HCT116 (cell line): ENCODE measurements around the gene PRAME. TPM values are rescaled to one million over a fixed set of nuclear protein-coding genes. Genes with fewer than 3 reads are reported as not detected.

ENCODE experiments used
- ATAC-seq: fragments of 200-7000 bp; cut with Tn5 transposase; 2 replicates; pipeline ENCODE4 v1.9.1; 2020; ENCODE audit warnings: mild to moderate bottlenecking, moderate library complexity
- BruUV-seq: library from RNA; stranded (reverse); fragments of 400-500 nt; replicated peaks from 2 replicates; lab custom pipeline; 2021; lab: Mats Ljungman, UMichigan
- CTCF ChIA-PET: fragments of 300-600 bp; sonication (Branson Sonifier 250); formaldehyde crosslinking; loops from one replicate; lab custom pipeline; 2021; ENCODE audit warnings: antibody characterized with exemption; lab: Charles Lee
- POLR2A ChIA-PET: fragments of 300-600, 350-600 bp; sonication (Branson Sonifier 250); formaldehyde crosslinking; loops from one replicate; lab custom pipeline; 2021; ENCODE audit warnings: antibody characterized with exemption; lab: Charles Lee
- RAD21 ChIA-PET, 2 experiments: fragments of 300-600 bp; sonication (Branson Sonifier 250); formaldehyde crosslinking; loops; one replicate each; lab custom pipeline; 2023; ENCODE audit warnings: low total read pairs in 2 of 2; ENCODE audit not compliant: uncharacterized antibody in 2 of 2, unreplicated experiment in 2 of 2, low non-redundant PET in 1 of 2; lab: Charles Lee
- DNase-seq: peaks from one replicate; pipeline ENCODE4 v3.0.0-alpha.2; 2010; ENCODE audit warnings: low read depth, low spot score
- H2AFZ ChIP-seq: fragments of 200-600 bp; shearing (Covaris generic), sonication (generic); 2 replicates; pipeline ENCODE4 v1.6.1; 2017; ENCODE audit warnings: low read depth, mixed run types, mixed read lengths, antibody characterized with exemption, low read length; ENCODE audit not compliant: poor library complexity, severe bottlenecking
- H3K27ac ChIP-seq: 2 replicates; pipeline ENCODE4 v1.5.1; 2012; ENCODE audit warnings: low read depth, low read length
- H3K27me3 ChIP-seq: fragments of 200-600 bp; sonication (generic); 2 replicates; pipeline ENCODE4 v1.6.1; 2016; ENCODE audit warnings: mixed run types, low read length, mixed read lengths; ENCODE audit not compliant: insufficient read depth
- H3K36me3 ChIP-seq, 2 experiments: fragments of 200-500 bp in 1 of 2; fragments of 200-600 bp in 1 of 2; sonication (Bioruptor generic) in 1 of 2; sonication (generic) in 1 of 2; 2 replicates each; pipeline versions ENCODE4 v1.5.1 to v1.6.1; 2014 to 2016; ENCODE audit warnings: low read length in 2 of 2, inconsistent platforms in 1 of 2, mixed read lengths in 1 of 2, mixed run types in 1 of 2; ENCODE audit not compliant: insufficient read depth in 2 of 2, control insufficient read depth in 1 of 2
- H3K4me1 ChIP-seq, 2 experiments: fragments of 200-600 bp in 1 of 2; sonication (generic) in 1 of 2; 2 replicates each; pipeline versions ENCODE4 v1.5.1 to v1.6.1; 2012 to 2017; ENCODE audit warnings: low read length in 2 of 2, inconsistent platforms in 1 of 2, mild to moderate bottlenecking in 1 of 2, mixed read lengths in 1 of 2, mixed run types in 1 of 2, moderate library complexity in 1 of 2; ENCODE audit not compliant: insufficient read depth in 2 of 2, control insufficient read depth in 1 of 2
- H3K4me2 ChIP-seq: fragments of 200-600 bp; sonication (generic); 2 replicates; pipeline ENCODE4 v1.6.1; 2017; ENCODE audit warnings: mixed run types, low read length, mixed read lengths
- H3K4me3 ChIP-seq, 2 experiments: fragments of 200-600 bp in 1 of 2; sonication (generic) in 1 of 2; replicated peaks in 1 of 2; 2 replicates each; pipeline ENCODE4 v1.5.1; 2011 to 2016; ENCODE audit warnings: low read length in 2 of 2, control low read depth in 1 of 2, low read depth in 1 of 2, mild to moderate bottlenecking in 1 of 2, mixed read lengths in 1 of 2, mixed run types in 1 of 2
- H3K79me2 ChIP-seq: fragments of 200-600 bp; sonication (generic); 2 replicates; pipeline ENCODE4 v1.6.1; 2017; ENCODE audit warnings: mild to moderate bottlenecking, mixed run types, low read length, moderate library complexity, mixed read lengths; ENCODE audit not compliant: insufficient read depth
- H3K9ac ChIP-seq: fragments of 200-600 bp; sonication (generic); 2 replicates; pipeline ENCODE4 v1.6.1; 2016; ENCODE audit warnings: low read length, mixed read lengths
- H3K9me2 ChIP-seq: fragments of 200-600 bp; sonication (generic), shearing (Covaris generic); 2 replicates; pipeline ENCODE4 v1.6.1; 2017; ENCODE audit warnings: mixed run types, mild to moderate bottlenecking, moderate library complexity; ENCODE audit not compliant: insufficient read depth
- H3K9me3 ChIP-seq, 2 experiments: fragments of 200-500 bp in 1 of 2; fragments of 200-600 bp in 1 of 2; sonication (Bioruptor generic) in 1 of 2; sonication (generic) in 1 of 2; 2 replicates each; pipeline ENCODE4 v1.6.1; 2014 to 2017; ENCODE audit warnings: low read length in 2 of 2, mixed read lengths in 2 of 2, inconsistent platforms in 1 of 2, low read depth in 1 of 2, mild to moderate bottlenecking in 1 of 2, mixed run types in 1 of 2, moderate library complexity in 1 of 2; ENCODE audit not compliant: control insufficient read depth in 1 of 2, insufficient read depth in 1 of 2
- H4K20me1 ChIP-seq: fragments of 200-600 bp; sonication (generic), shearing (Covaris generic); 2 replicates; pipeline ENCODE4 v1.6.1; 2017; ENCODE audit warnings: mixed run types, mild to moderate bottlenecking, moderate library complexity; ENCODE audit not compliant: insufficient read depth
- CBX3 ChIP-seq: IDR thresholded peaks from 2 replicates; pipeline ENCODE4 v1.6.1; 2012; ENCODE audit warnings: low read depth
- CEBPB ChIP-seq: IDR thresholded peaks from 2 replicates; pipeline ENCODE4 v1.6.1; 2012; ENCODE audit warnings: low read depth
- EZH2 ChIP-seq: fragments of 200-600 bp; sonication (generic); IDR thresholded peaks from 2 replicates; pipeline ENCODE4 v1.6.1; 2017; ENCODE audit warnings: antibody characterized with exemption, mixed run types
- FOSL1 ChIP-seq: IDR thresholded peaks from 2 replicates; pipeline ENCODE4 v1.6.1; 2012; ENCODE audit warnings: low read depth
- POLR2A ChIP-seq: IDR thresholded peaks from 2 replicates; pipeline ENCODE4 v1.7.0; 2011; ENCODE audit warnings: borderline replicate concordance; ENCODE audit not compliant: insufficient read depth, insufficient read length; ENCODE audit errors: extremely low read depth
- SIN3A ChIP-seq: IDR thresholded peaks from 2 replicates; pipeline ENCODE4 v1.6.1; 2012; ENCODE audit warnings: low read depth
- SP1 ChIP-seq: IDR thresholded peaks from 2 replicates; pipeline ENCODE4 v1.6.1; 2012; ENCODE audit warnings: low read depth
- TCF7L2 ChIP-seq: IDR thresholded peaks from 2 replicates; pipeline ENCODE4 v1.7.0; 2011; ENCODE audit warnings: borderline replicate concordance, inconsistent platforms; ENCODE audit not compliant: insufficient read depth, insufficient read length; ENCODE audit errors: extremely low read depth
- YY1 ChIP-seq: IDR thresholded peaks from 2 replicates; pipeline ENCODE4 v1.6.1; 2011; ENCODE audit warnings: low read length, low read depth, moderate library complexity, mild to moderate bottlenecking; ENCODE audit not compliant: insufficient replicate concordance; ENCODE audit errors: extremely low read depth
- ZBTB33 ChIP-seq: IDR thresholded peaks from 2 replicates; pipeline ENCODE4 v1.6.1; 2011; ENCODE audit warnings: mild to moderate bottlenecking, low read length, moderate library complexity; ENCODE audit not compliant: insufficient replicate concordance; ENCODE audit errors: extremely low read depth
- ZNF274 ChIP-seq: fragments of 200-500 bp; sonication (Bioruptor generic); IDR thresholded peaks from 2 replicates; pipeline ENCODE4 v1.6.1; 2014; ENCODE audit warnings: mild to moderate bottlenecking, low read depth, low read length, inconsistent platforms
- intact Hi-C: fragments of 100-400 bp; cut with micrococcal nuclease; formaldehyde crosslinking; loops from 2 replicates; pipeline ENCODE4 v1.10.0; 2022
- total RNA-seq: library from RNA; stranded (reverse); gene quantifications from one replicate; pipeline ENCODE4 v1.2.1, GENCODE V29; 2021; ENCODE audit not compliant: unreplicated experiment
- TF ChIP-seq, protein P1 (sequence below): IDR thresholded peaks from 2 replicates; pipeline ENCODE4 v1.6.1; 2012

Gene PRAME
- total RNA-seq, 1 experiment from 2014 or later, result 28.4 TPM

DNA sequence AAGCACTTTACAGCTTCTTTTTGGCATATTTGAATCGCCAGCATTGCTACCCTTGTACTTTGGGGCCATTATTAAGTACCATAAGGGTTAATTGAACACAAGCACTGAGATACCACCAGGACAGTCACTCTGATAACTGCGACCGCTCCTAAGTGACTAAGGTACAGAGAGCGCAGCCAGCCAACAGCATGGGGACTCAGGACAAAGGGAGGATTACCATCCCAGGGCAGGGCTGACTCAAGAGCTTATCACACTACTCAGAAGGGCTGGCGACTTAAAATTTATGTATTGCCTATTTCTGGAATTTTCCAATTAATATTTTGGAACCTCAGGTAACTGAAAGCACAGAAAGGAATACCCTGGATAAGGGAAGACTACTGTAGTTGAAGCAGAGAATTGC is 39.5 kb downstream of the PRAME start:
- Histone ChIP-seq H3K27ac (no peak overlapping the region), H3K9ac (peak overlapping the region; percentile 15; the same call in 1 of the 2 replicates), H3K36me3 (no peaks in the 10 kb centered on the region), H3K4me3 (peak overlapping the region; percentile 36 to 51), H4K20me1 (no peaks in the 10 kb centered on the region), H3K9me3 (no peaks in the 10 kb centered on the region), H2AFZ (peak overlapping the region; percentile 40), H3K4me1 (peaks cover 0 to 16% of the 10 kb centered on the region in 2 experiments; a peak in 2 of 4 replicates), H3K27me3 (no peaks in the 10 kb centered on the region), H3K9me2 (no peaks in the 10 kb centered on the region), H3K4me2 (peak overlapping the region; percentile 53), H3K79me2 (no peaks in the 10 kb centered on the region)
- TF ChIP-seq EZH2 (no peak), CEBPB (no peak), ZBTB33 (no peak), ZNF274 (no peak)
- TF ChIP-seq, protein P1, sequence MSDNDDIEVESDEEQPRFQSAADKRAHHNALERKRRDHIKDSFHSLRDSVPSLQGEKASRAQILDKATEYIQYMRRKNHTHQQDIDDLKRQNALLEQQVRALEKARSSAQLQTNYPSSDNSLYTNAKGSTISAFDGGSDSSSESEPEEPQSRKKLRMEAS, result 0 out of 2 replicates have a peak, but pooled peaks have one; percentile 8
- no peak for DNase-seq
- TSS peak; percentile 78 for BruUV-seq
- ChIA-PET RAD21 (no interaction called here), CTCF (interaction anchor here (1.1 to 1.6 kb wide), 2 partner anchors 11 to 39 kb away, joined by 5 to 7 read pairs; partner anchors contain the start of genes PRAME and ZNF280B), POLR2A (interaction anchor here (0.8 to 1.7 kb wide), 3 partner anchors 9 to 14 kb away, joined by 3 to 8 read pairs (median 5); partner anchors contain the start of gene ZNF280B)
- intact Hi-C loops, result no loop called here
- ATAC-seq, result peak; percentile 40; the same call in 1 of the 2 replicates

DNA sequence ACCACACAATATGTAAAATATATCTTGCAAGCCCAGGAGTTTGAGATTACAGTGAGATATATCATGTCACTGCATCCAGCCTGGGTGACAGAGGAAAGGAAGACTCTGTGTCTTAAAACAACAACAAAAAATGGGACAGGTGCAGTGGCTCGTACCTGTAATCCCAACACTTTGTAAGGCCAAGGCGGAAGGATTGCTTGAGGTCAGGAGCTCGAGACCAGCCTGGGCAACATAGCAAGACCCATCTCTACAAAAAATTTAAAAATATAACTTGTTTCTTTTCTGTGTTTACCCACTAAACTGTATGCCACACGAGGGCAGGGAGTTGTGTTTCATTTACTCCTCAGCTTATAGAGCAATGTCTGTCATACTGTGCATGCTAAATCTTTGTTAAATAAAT is 42.1 kb downstream of the PRAME start:
- no TSS peak for BruUV-seq
- DNase-seq (no peak), ATAC-seq (no peak)
- Histone ChIP-seq H3K27me3 (no peaks in the 10 kb centered on the region), H3K9me2 (no peaks in the 10 kb centered on the region), H3K79me2 (no peaks in the 10 kb centered on the region), H2AFZ (no peak overlapping the region), H3K9ac (no peak overlapping the region), H3K27ac (no peak overlapping the region), H3K9me3 (no peaks in the 10 kb centered on the region), H3K4me1 (peaks cover 0 to 16% of the 10 kb centered on the region in 2 experiments; a peak in 2 of 4 replicates), H3K36me3 (no peaks in the 10 kb centered on the region), H3K4me3 (no peak overlapping the region), H3K4me2 (no peak overlapping the region), H4K20me1 (no peaks in the 10 kb centered on the region)
- ChIA-PET POLR2A (no interaction called here), CTCF (interaction anchor here (0.9 kb wide), 1 partner anchor 8 kb away, joined by 3 read pairs; the partner anchor contains the start of gene ZNF280B), RAD21 (no interaction called here)
- intact Hi-C loops, result no loop called here
- TF ChIP-seq CBX3 (no peak), CEBPB (no peak), SIN3A (no peak), YY1 (no peak), EZH2 (no peak), TCF7L2 (no peak), ZBTB33 (no peak), FOSL1 (no peak), SP1 (no peak), POLR2A (no peak)
- TF ChIP-seq, protein P1, result no peak
